GM12873 (cell line): ENCODE results near the gene DPYSL3.

Source experiments
- CTCF ChIP-seq: IDR thresholded peaks from 2 replicates; pipeline ENCODE4 v1.5.1; 2012; ENCODE audit warnings: low read depth, mild to moderate bottlenecking, moderate library complexity, low read length, control low read depth; ENCODE audit not compliant: insufficient read depth; ENCODE audit errors: missing control alignments

Gene DPYSL3

GRCh38 chr5:147375151-147375550 is 134.7 kb downstream of the DPYSL3 start:
- TF ChIP-seq CTCF = no peak

- no peak for TF ChIP-seq CTCF
Measured at GRCh38 chr5:147373328-147373727, 136.5 kb downstream of the DPYSL3 start.

- no peak for TF ChIP-seq CTCF
Measured at GRCh38 chr5:147372191-147372590, 137.7 kb downstream of the DPYSL3 start.

GRCh38 chr5:147371290-147371689 is 138.6 kb downstream of the DPYSL3 start:
- no peak for TF ChIP-seq CTCF

GRCh38 chr5:147369742-147370374 is 140.0 kb downstream of the DPYSL3 start:
- TF ChIP-seq CTCF = peak; percentile 31

GRCh38 chr5:147361441-147362175 is 148.3 kb downstream of the DPYSL3 start:
- TF ChIP-seq CTCF = no peak

- TF ChIP-seq CTCF = no peak
Measured at GRCh38 chr5:147360816-147361215, 149.1 kb downstream of the DPYSL3 start.
